HCT116 (cell line): ENCODE results near the gene SAC3D1. TPM values are rescaled to one million over a fixed set of nuclear protein-coding genes. Genes with fewer than 3 reads are reported as not detected.

Experiments
- ATAC-seq: fragments of 200-7000 bp; cut with Tn5 transposase; 2 replicates; pipeline ENCODE4 v1.9.1; 2020; ENCODE audit warnings: mild to moderate bottlenecking, moderate library complexity
- BruUV-seq: library from RNA; stranded (reverse); fragments of 400-500 nt; replicated peaks from 2 replicates; lab custom pipeline; 2021; lab: Mats Ljungman, UMichigan
- CTCF ChIA-PET: fragments of 300-600 bp; sonication (Branson Sonifier 250); formaldehyde crosslinking; loops from one replicate; lab custom pipeline; 2021; ENCODE audit warnings: antibody characterized with exemption; lab: Charles Lee
- POLR2A ChIA-PET: fragments of 300-600, 350-600 bp; sonication (Branson Sonifier 250); formaldehyde crosslinking; loops from one replicate; lab custom pipeline; 2021; ENCODE audit warnings: antibody characterized with exemption; lab: Charles Lee
- RAD21 ChIA-PET, 2 experiments: fragments of 300-600 bp; sonication (Branson Sonifier 250); formaldehyde crosslinking; loops; one replicate each; lab custom pipeline; 2023; ENCODE audit warnings: low total read pairs in 2 of 2; ENCODE audit not compliant: uncharacterized antibody in 2 of 2, unreplicated experiment in 2 of 2, low non-redundant PET in 1 of 2; lab: Charles Lee
- DNase-seq: peaks from one replicate; pipeline ENCODE4 v3.0.0-alpha.2; 2010; ENCODE audit warnings: low read depth, low spot score
- H2AFZ ChIP-seq: fragments of 200-600 bp; shearing (Covaris generic), sonication (generic); 2 replicates; pipeline ENCODE4 v1.6.1; 2017; ENCODE audit warnings: low read depth, mixed run types, mixed read lengths, antibody characterized with exemption, low read length; ENCODE audit not compliant: poor library complexity, severe bottlenecking
- H3K27ac ChIP-seq: 2 replicates; pipeline ENCODE4 v1.5.1; 2012; ENCODE audit warnings: low read depth, low read length
- H3K27me3 ChIP-seq: fragments of 200-600 bp; sonication (generic); 2 replicates; pipeline ENCODE4 v1.6.1; 2016; ENCODE audit warnings: mixed run types, low read length, mixed read lengths; ENCODE audit not compliant: insufficient read depth
- H3K36me3 ChIP-seq, 2 experiments: fragments of 200-500 bp in 1 of 2; fragments of 200-600 bp in 1 of 2; sonication (Bioruptor generic) in 1 of 2; sonication (generic) in 1 of 2; 2 replicates each; pipeline versions ENCODE4 v1.5.1 to v1.6.1; 2014 to 2016; ENCODE audit warnings: low read length in 2 of 2, inconsistent platforms in 1 of 2, mixed read lengths in 1 of 2, mixed run types in 1 of 2; ENCODE audit not compliant: insufficient read depth in 2 of 2, control insufficient read depth in 1 of 2
- H3K4me1 ChIP-seq, 2 experiments: fragments of 200-600 bp in 1 of 2; sonication (generic) in 1 of 2; 2 replicates each; pipeline versions ENCODE4 v1.5.1 to v1.6.1; 2012 to 2017; ENCODE audit warnings: low read length in 2 of 2, inconsistent platforms in 1 of 2, mild to moderate bottlenecking in 1 of 2, mixed read lengths in 1 of 2, mixed run types in 1 of 2, moderate library complexity in 1 of 2; ENCODE audit not compliant: insufficient read depth in 2 of 2, control insufficient read depth in 1 of 2
- H3K4me2 ChIP-seq: fragments of 200-600 bp; sonication (generic); 2 replicates; pipeline ENCODE4 v1.6.1; 2017; ENCODE audit warnings: mixed run types, low read length, mixed read lengths
- H3K4me3 ChIP-seq, 2 experiments: fragments of 200-600 bp in 1 of 2; sonication (generic) in 1 of 2; replicated peaks in 1 of 2; 2 replicates each; pipeline ENCODE4 v1.5.1; 2011 to 2016; ENCODE audit warnings: low read length in 2 of 2, control low read depth in 1 of 2, low read depth in 1 of 2, mild to moderate bottlenecking in 1 of 2, mixed read lengths in 1 of 2, mixed run types in 1 of 2
- H3K79me2 ChIP-seq: fragments of 200-600 bp; sonication (generic); 2 replicates; pipeline ENCODE4 v1.6.1; 2017; ENCODE audit warnings: mild to moderate bottlenecking, mixed run types, low read length, moderate library complexity, mixed read lengths; ENCODE audit not compliant: insufficient read depth
- H3K9ac ChIP-seq: fragments of 200-600 bp; sonication (generic); 2 replicates; pipeline ENCODE4 v1.6.1; 2016; ENCODE audit warnings: low read length, mixed read lengths
- H3K9me2 ChIP-seq: fragments of 200-600 bp; sonication (generic), shearing (Covaris generic); 2 replicates; pipeline ENCODE4 v1.6.1; 2017; ENCODE audit warnings: mixed run types, mild to moderate bottlenecking, moderate library complexity; ENCODE audit not compliant: insufficient read depth
- H3K9me3 ChIP-seq, 2 experiments: fragments of 200-500 bp in 1 of 2; fragments of 200-600 bp in 1 of 2; sonication (Bioruptor generic) in 1 of 2; sonication (generic) in 1 of 2; 2 replicates each; pipeline ENCODE4 v1.6.1; 2014 to 2017; ENCODE audit warnings: low read length in 2 of 2, mixed read lengths in 2 of 2, inconsistent platforms in 1 of 2, low read depth in 1 of 2, mild to moderate bottlenecking in 1 of 2, mixed run types in 1 of 2, moderate library complexity in 1 of 2; ENCODE audit not compliant: control insufficient read depth in 1 of 2, insufficient read depth in 1 of 2
- H4K20me1 ChIP-seq: fragments of 200-600 bp; sonication (generic), shearing (Covaris generic); 2 replicates; pipeline ENCODE4 v1.6.1; 2017; ENCODE audit warnings: mixed run types, mild to moderate bottlenecking, moderate library complexity; ENCODE audit not compliant: insufficient read depth
- CBX3 ChIP-seq: IDR thresholded peaks from 2 replicates; pipeline ENCODE4 v1.6.1; 2012; ENCODE audit warnings: low read depth
- CEBPB ChIP-seq: IDR thresholded peaks from 2 replicates; pipeline ENCODE4 v1.6.1; 2012; ENCODE audit warnings: low read depth
- EGR1 ChIP-seq: IDR thresholded peaks from 2 replicates; pipeline ENCODE4 v1.6.1; 2012; ENCODE audit warnings: low read depth
- ELF1 ChIP-seq: IDR thresholded peaks from 2 replicates; pipeline ENCODE4 v1.6.1; 2012; ENCODE audit warnings: low read depth, borderline replicate concordance
- EZH2 ChIP-seq: fragments of 200-600 bp; sonication (generic); IDR thresholded peaks from 2 replicates; pipeline ENCODE4 v1.6.1; 2017; ENCODE audit warnings: antibody characterized with exemption, mixed run types
- EZH2phosphoT487 ChIP-seq: fragments of 200-600 bp; IDR thresholded peaks from 2 replicates; pipeline ENCODE4 v1.6.1; 2018; ENCODE audit warnings: antibody characterized with exemption, borderline replicate concordance
- JUND ChIP-seq: IDR thresholded peaks from 2 replicates; pipeline ENCODE4 v1.6.1; 2012
- POLR2A ChIP-seq: IDR thresholded peaks from 2 replicates; pipeline ENCODE4 v1.7.0; 2011; ENCODE audit warnings: borderline replicate concordance; ENCODE audit not compliant: insufficient read depth, insufficient read length; ENCODE audit errors: extremely low read depth
- POLR2AphosphoS5 ChIP-seq: IDR thresholded peaks from 2 replicates; pipeline ENCODE4 v1.6.1; 2011; ENCODE audit warnings: mild to moderate bottlenecking, low read depth, low read length, moderate library complexity
- RAD21 ChIP-seq: IDR thresholded peaks from 2 replicates; pipeline ENCODE4 v1.6.1; 2012; ENCODE audit warnings: low read depth, mild to moderate bottlenecking
- REST ChIP-seq: IDR thresholded peaks from 2 replicates; pipeline ENCODE4 v1.6.1; 2012; ENCODE audit warnings: low read depth
- SP1 ChIP-seq: IDR thresholded peaks from 2 replicates; pipeline ENCODE4 v1.6.1; 2012; ENCODE audit warnings: low read depth
- SRF ChIP-seq: IDR thresholded peaks from 2 replicates; pipeline ENCODE4 v1.6.1; 2012; ENCODE audit warnings: low read depth
- TCF7L2 ChIP-seq: IDR thresholded peaks from 2 replicates; pipeline ENCODE4 v1.7.0; 2011; ENCODE audit warnings: borderline replicate concordance, inconsistent platforms; ENCODE audit not compliant: insufficient read depth, insufficient read length; ENCODE audit errors: extremely low read depth
- YY1 ChIP-seq: IDR thresholded peaks from 2 replicates; pipeline ENCODE4 v1.6.1; 2011; ENCODE audit warnings: low read length, low read depth, moderate library complexity, mild to moderate bottlenecking; ENCODE audit not compliant: insufficient replicate concordance; ENCODE audit errors: extremely low read depth
- ZBTB33 ChIP-seq: IDR thresholded peaks from 2 replicates; pipeline ENCODE4 v1.6.1; 2011; ENCODE audit warnings: mild to moderate bottlenecking, low read length, moderate library complexity; ENCODE audit not compliant: insufficient replicate concordance; ENCODE audit errors: extremely low read depth
- ZFX ChIP-seq: fragments of 450-650 bp; IDR thresholded peaks from 2 replicates; pipeline ENCODE4 v1.6.1; 2017
- ZNF274 ChIP-seq: fragments of 200-500 bp; sonication (Bioruptor generic); IDR thresholded peaks from 2 replicates; pipeline ENCODE4 v1.6.1; 2014; ENCODE audit warnings: mild to moderate bottlenecking, low read depth, low read length, inconsistent platforms
- intact Hi-C: fragments of 100-400 bp; cut with micrococcal nuclease; formaldehyde crosslinking; loops from 2 replicates; pipeline ENCODE4 v1.10.0; 2022
- total RNA-seq: library from RNA; stranded (reverse); gene quantifications from one replicate; pipeline ENCODE4 v1.2.1, GENCODE V29; 2021; ENCODE audit not compliant: unreplicated experiment
- TF ChIP-seq, protein P1 (sequence below): IDR thresholded peaks from 2 replicates; pipeline ENCODE4 v1.6.1; 2012

The SAC3D1 gene
- total RNA-seq, 1 experiment from 2014 or later, result 36.9 TPM

DNA sequence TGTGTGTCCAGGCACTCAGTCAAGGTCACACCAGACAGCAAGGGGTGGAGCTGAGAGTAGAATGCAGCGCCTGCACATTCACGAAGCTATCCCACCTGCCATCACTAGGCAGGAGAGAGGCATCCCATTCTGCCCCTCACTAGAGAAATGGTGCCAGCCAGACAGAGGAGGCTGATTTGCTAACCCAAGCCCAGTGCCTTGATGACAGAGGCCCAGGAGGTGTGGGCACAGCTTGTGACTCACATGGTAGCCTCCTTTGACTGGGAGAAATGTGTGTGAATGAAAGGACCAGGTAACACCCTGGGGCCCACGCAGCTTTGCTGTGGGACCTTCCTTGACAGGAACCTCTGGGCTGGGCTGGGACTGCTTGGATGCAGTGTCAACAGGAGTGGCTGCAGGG is 22.5 kb downstream of the SAC3D1 start:
- TF ChIP-seq YY1 (no peak), EZH2phosphoT487 (no peak), POLR2A (no peak), RAD21 (no peak), EGR1 (no peak), TCF7L2 (no peak), CBX3 (no peak), JUND (no peak), ZFX (no peak), EZH2 (no peak), SRF (no peak), ZBTB33 (no peak), SP1 (no peak), ZNF274 (no peak), ELF1 (no peak), CEBPB (no peak), POLR2AphosphoS5 (no peak), REST (no peak)
- TF ChIP-seq, protein P1, sequence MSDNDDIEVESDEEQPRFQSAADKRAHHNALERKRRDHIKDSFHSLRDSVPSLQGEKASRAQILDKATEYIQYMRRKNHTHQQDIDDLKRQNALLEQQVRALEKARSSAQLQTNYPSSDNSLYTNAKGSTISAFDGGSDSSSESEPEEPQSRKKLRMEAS, result no peak
- Histone ChIP-seq H3K27ac (no peak overlapping the region), H2AFZ (no peak overlapping the region), H3K9me2 (no peaks in the 10 kb centered on the region), H3K9me3 (no peaks in the 10 kb centered on the region), H4K20me1 (no peaks in the 10 kb centered on the region), H3K4me3 (no peak overlapping the region), H3K27me3 (no peaks in the 10 kb centered on the region), H3K9ac (no peak overlapping the region), H3K36me3 (no peaks in the 10 kb centered on the region), H3K4me1 (no peaks in the 10 kb centered on the region), H3K79me2 (no peaks in the 10 kb centered on the region), H3K4me2 (no peak overlapping the region)
- ChIA-PET CTCF (interaction anchor here (1.3 kb wide), 1 partner anchor 49 kb away, joined by 3 read pairs; the partner anchor contains the start of gene ARL2), POLR2A (interaction anchor here (0.6 kb wide), 1 partner anchor 48 kb away, joined by 3 read pairs; the partner anchor contains the start of gene TM7SF2), RAD21 (no interaction called here)
- DNase-seq (no peak), ATAC-seq (no peak)
- intact Hi-C loops, result no loop called here
- no TSS peak for BruUV-seq
